Liver (tissue), 3 donors: ENCODE measurements around the gene TRPC4AP.

Experiments
- ATF3 ChIP-seq: IDR thresholded peaks from 2 replicates; pipeline ENCODE4 v1.6.1; 2016; ENCODE audit warnings: antibody characterized with exemption
- FOXA1 ChIP-seq: IDR thresholded peaks from 2 replicates; pipeline ENCODE4 v1.6.1; 2016; ENCODE audit warnings: antibody characterized with exemption
- RAD21 ChIP-seq, 2 donors: IDR thresholded peaks; 2 replicates each; pipeline ENCODE4 v1.6.1; 2016; ENCODE audit warnings: antibody characterized with exemption in 2 of 2, mild to moderate bottlenecking in 2 of 2
- REST ChIP-seq: IDR thresholded peaks from 2 replicates; pipeline ENCODE4 v1.6.1; 2016; ENCODE audit warnings: antibody characterized with exemption, mild to moderate bottlenecking
- RXRA ChIP-seq, 2 donors: IDR thresholded peaks; 2 replicates each; pipeline ENCODE4 v1.6.1; 2017 to 2018; ENCODE audit warnings: antibody characterized with exemption in 2 of 2, mild to moderate bottlenecking in 1 of 2
- SP1 ChIP-seq: IDR thresholded peaks from 2 replicates; pipeline ENCODE4 v1.6.1; 2018; ENCODE audit warnings: antibody characterized with exemption, mild to moderate bottlenecking
- TAF1 ChIP-seq: conservative IDR thresholded peaks from 2 replicates; pipeline ENCODE4 v1.6.1; 2016; ENCODE audit warnings: antibody characterized with exemption, mild to moderate bottlenecking
- YY1 ChIP-seq: IDR thresholded peaks from 2 replicates; pipeline ENCODE4 v1.6.1; 2016; ENCODE audit warnings: antibody characterized with exemption, mild to moderate bottlenecking
- TF ChIP-seq, protein P1 (sequence below): fragments of 150-350 bp; IDR thresholded peaks from 2 replicates; pipeline ENCODE4 v1.5.1; 2017; ENCODE audit warnings: improper control_type of control experiment, low read depth, low read length; ENCODE audit not compliant: missing input control
- donor health status: healthy.
- donor health status: healthy.

GRCh38 chr20:35062478-35062877 is 30.1 kb downstream of the TRPC4AP start:
- TF ChIP-seq, protein P1, sequence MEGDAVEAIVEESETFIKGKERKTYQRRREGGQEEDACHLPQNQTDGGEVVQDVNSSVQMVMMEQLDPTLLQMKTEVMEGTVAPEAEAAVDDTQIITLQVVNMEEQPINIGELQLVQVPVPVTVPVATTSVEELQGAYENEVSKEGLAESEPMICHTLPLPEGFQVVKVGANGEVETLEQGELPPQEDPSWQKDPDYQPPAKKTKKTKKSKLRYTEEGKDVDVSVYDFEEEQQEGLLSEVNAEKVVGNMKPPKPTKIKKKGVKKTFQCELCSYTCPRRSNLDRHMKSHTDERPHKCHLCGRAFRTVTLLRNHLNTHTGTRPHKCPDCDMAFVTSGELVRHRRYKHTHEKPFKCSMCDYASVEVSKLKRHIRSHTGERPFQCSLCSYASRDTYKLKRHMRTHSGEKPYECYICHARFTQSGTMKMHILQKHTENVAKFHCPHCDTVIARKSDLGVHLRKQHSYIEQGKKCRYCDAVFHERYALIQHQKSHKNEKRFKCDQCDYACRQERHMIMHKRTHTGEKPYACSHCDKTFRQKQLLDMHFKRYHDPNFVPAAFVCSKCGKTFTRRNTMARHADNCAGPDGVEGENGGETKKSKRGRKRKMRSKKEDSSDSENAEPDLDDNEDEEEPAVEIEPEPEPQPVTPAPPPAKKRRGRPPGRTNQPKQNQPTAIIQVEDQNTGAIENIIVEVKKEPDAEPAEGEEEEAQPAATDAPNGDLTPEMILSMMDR = no peak
- TF ChIP-seq YY1 = no peak
- no peak for TF ChIP-seq SP1
- no peak for TF ChIP-seq ATF3
- no peak for TF ChIP-seq RXRA (IDR thresholded peaks at IDR 0.05)
- no peak for TF ChIP-seq REST
- no peak for TF ChIP-seq RAD21 (IDR thresholded peaks at IDR 0.05)
- no peak for TF ChIP-seq FOXA1
- no peak for TF ChIP-seq TAF1
